Stimulated activated CD8-positive, alpha-beta memory T cell treated with anti-CD3 and anti-CD28 coated beads, Interleukin-15, amount 100 ng/mL, for 48 hours (primary cell): ENCODE results near the gene CDKL5.
"Not testable (repeated sequence)": the region's sequence is repeated elsewhere in the genome, so short reads cannot be mapped to it uniquely, and the experiment has no call there.

Experiments
- DNase-seq, 2 donors: peaks; one replicate each; pipeline ENCODE4 v3.0.0-alpha.2; 2020; ENCODE audit warnings: low read depth in 2 of 2

Gene CDKL5

GRCh38 chrX:18574591-18574990, 149.2 kb downstream of the CDKL5 start:
- no peak for DNase-seq

GRCh38 chrX:18575744-18576143, 150.3 kb downstream of the CDKL5 start:
- no peak for DNase-seq

- DNase-seq, result no peak
Observed at GRCh38 chrX:18577400-18577799, 152.0 kb downstream of the CDKL5 start.

GRCh38 chrX:18578546-18578945, 153.1 kb downstream of the CDKL5 start:
- DNase-seq, result no peak

GRCh38 chrX:18579495-18579894, 154.1 kb downstream of the CDKL5 start:
- no peak for DNase-seq

- no peak for DNase-seq
Observed at GRCh38 chrX:18582910-18583493, 157.6 kb downstream of the CDKL5 start.

- DNase-seq, result not testable (repeated sequence)
Observed at GRCh38 chrX:18589292-18589691, 163.9 kb downstream of the CDKL5 start.

- no peak for DNase-seq
Observed at GRCh38 chrX:18591834-18592233, 166.4 kb downstream of the CDKL5 start.

- no peak for DNase-seq
Observed at GRCh38 chrX:18594079-18594478, 168.7 kb downstream of the CDKL5 start.

- DNase-seq, result no peak
Observed at GRCh38 chrX:18596096-18596495, 170.7 kb downstream of the CDKL5 start.

- DNase-seq, result no peak
Observed at GRCh38 chrX:18598413-18598812, 173.0 kb downstream of the CDKL5 start.

- no peak for DNase-seq
Observed at GRCh38 chrX:18607966-18608365, 182.6 kb downstream of the CDKL5 start.

GRCh38 chrX:18613930-18614639, 188.7 kb downstream of the CDKL5 start:
- DNase-seq, result no peak

- no peak for DNase-seq
Observed at GRCh38 chrX:18616688-18617406, 191.4 kb downstream of the CDKL5 start.

GRCh38 chrX:18617407-18617750, 192.0 kb downstream of the CDKL5 start:
- DNase-seq, result no peak

GRCh38 chrX:18619288-18619687, 193.9 kb downstream of the CDKL5 start:
- no peak for DNase-seq

- DNase-seq, result no peak
Observed at GRCh38 chrX:18620349-18620748, 194.9 kb downstream of the CDKL5 start.

GRCh38 chrX:18624599-18624998, 199.2 kb downstream of the CDKL5 start:
- DNase-seq, result no peak

- DNase-seq, result no peak
Observed at GRCh38 chrX:18630934-18631333, 205.5 kb downstream of the CDKL5 start.

- no peak for DNase-seq
Observed at GRCh38 chrX:18638398-18638797, 213.0 kb downstream of the CDKL5 start.

- DNase-seq, result no peak
Observed at GRCh38 chrX:18639280-18639679, 213.9 kb downstream of the CDKL5 start.

- DNase-seq, result no peak
Observed at GRCh38 chrX:18640686-18641085, 215.3 kb downstream of the CDKL5 start.

GRCh38 chrX:18643243-18643642, 217.8 kb downstream of the CDKL5 start:
- no peak for DNase-seq
